Measurements from ENCODE around the gene PWWP2A. TPM values are rescaled to one million over a fixed set of nuclear protein-coding genes. Genes with fewer than 3 reads are reported as not detected.
A peak's percentile ranks its signal among the peaks of the same experiment; 100 is the strongest.

PWWP2A gene
- total and polyA plus RNA-seq, 2 of the 8 experiments (the other 6 are each of a cell fraction or from before 2014, with no cell fraction given) = 18.5 to 63.0 TPM

GRCh38 chr5:160119905-160120266, 636 bp upstream of the PWWP2A start:
- Histone ChIP-seq H3K4ac (replicated peaks; ENCODE audit: insufficient read length, low read depth, low read length) (no peak overlapping the region), H3K36me3 (ENCODE audit: control insufficient read depth in 2 of 4, insufficient read depth in 4 of 4, low read length in 3 of 4) (peaks cover 0 to 22% (median 11%) of the 10 kb centered on the region in 4 experiments; a peak in 6 of 8 replicates), H2BK120ac (replicated peaks; ENCODE audit: low read depth, low read length) (no peak overlapping the region), H2BK20ac (ENCODE audit: low read length) (no peak overlapping the region), H3K27ac (ENCODE audit: low read depth, low read length) (no peak overlapping the region), H3K27me3 (replicated peaks in 1 of 4; ENCODE audit: control insufficient read depth in 3 of 4, extremely low read depth in 1 of 4, insufficient read depth in 3 of 4, low read length in 3 of 4) (no peaks in the 10 kb centered on the region), H4K91ac (replicated peaks; ENCODE audit: insufficient read length, low read length) (no peak overlapping the region), H3K14ac (ENCODE audit: insufficient read length) (no peak overlapping the region), H4K8ac (ENCODE audit: extremely low read depth, insufficient read depth, low read length) (no peak overlapping the region), H3K23ac (ENCODE audit: insufficient read length) (no peak overlapping the region), H3K18ac (ENCODE audit: extremely low read depth, low read length) (no peak overlapping the region), H2BK5ac (ENCODE audit: low read depth, low read length) (no peak overlapping the region), H3K4me2 (ENCODE audit: insufficient read depth in 1 of 2, low read depth in 2 of 2, low read length in 2 of 2) (peak overlapping the region; percentile 59 to 61), H3K23me2 (ENCODE audit: low read depth, low read length) (0 out of 2 replicates have a peak, but pooled peaks cover 3% of the 10 kb centered on the region), H2AFZ (ENCODE audit: low read length) (no peak overlapping the region), H3K4me1 (replicated peaks in 1 of 4; ENCODE audit: control insufficient read depth in 3 of 4, insufficient read depth in 4 of 4, low read length in 3 of 4) (peaks cover 0 to 5% (median 0%) of the 10 kb centered on the region in 4 experiments; a peak in 2 of 7 replicates), H2BK12ac (ENCODE audit: low read depth, low read length) (no peak overlapping the region), H2BK15ac (ENCODE audit: low read length) (no peak overlapping the region), H3K79me1 (ENCODE audit: low read depth, low read length) (no peaks in the 10 kb centered on the region; the same call in 1 of the 2 replicates), H3K9ac (replicated peaks in 1 of 4; ENCODE audit: extremely low read depth in 1 of 4, low read depth in 3 of 4, low read length in 3 of 4) (no peak overlapping the region), H3K9me3 (ENCODE audit: insufficient read depth in 2 of 2, low read depth in 1 of 2, low read length in 1 of 2) (no peaks in the 10 kb centered on the region), H2AK5ac (ENCODE audit: low read depth, low read length) (no peak overlapping the region), H3K56ac (replicated peaks; ENCODE audit: insufficient read length, low read depth, low read length) (no peak overlapping the region), H4K20me1 (replicated peaks in 1 of 2; ENCODE audit: control insufficient read depth in 1 of 2, insufficient read depth in 2 of 2, low read length in 2 of 2) (peaks cover 1 to 2% of the 10 kb centered on the region in 2 experiments), H3K79me2 (ENCODE audit: control insufficient read depth in 1 of 2, insufficient read depth in 2 of 2, low read length in 2 of 2) (peaks cover 4 to 37% of the 10 kb centered on the region in 2 experiments; a peak in 3 of 4 replicates), H3K4me3 (ENCODE audit: extremely low read depth in 1 of 4, insufficient read depth in 2 of 4, low read depth in 3 of 4, low read length in 4 of 4) (peak overlapping the region in 2 of 4 experiments; percentile 24 to 46; a peak in 3 of 8 replicates), H4K5ac (ENCODE audit: insufficient read length, low read depth, low read length) (no peak overlapping the region)
- ChIA-PET CTCF (ENCODE audit: partially characterized antibody) (no interaction called here), POLR2A (ENCODE audit: partially characterized antibody) (no interaction called here)
- FAIRE-seq = no peak
- 23% methylated on average over 12 of the region's 12 CpGs; no CpG with 5 or more reads in 1 of the 2 experiments for WGBS, 2 experiments (ENCODE audit: extremely low coverage in 1 of 2, insufficient coverage in 1 of 2, insufficient read length in 1 of 2, insufficient replicate concordance in 2 of 2, low coverage in 1 of 2, low lambda C conversion rate in 2 of 2, missing lambda C conversion rate in 1 of 2)
- DNase-seq (ENCODE audit: low read depth in 1 of 2, low spot score in 2 of 2) = no peak
- TF ChIP-seq RAD21 (IDR thresholded peaks at IDR 0.05 in 1 of 2, conservative IDR thresholded peaks at IDR 0.05 in 1 of 2; ENCODE audit: low read depth in 2 of 2, low read length in 2 of 2) (peak; percentile 11 to 27; a peak in 3 of 4 replicates), RFX5 (IDR thresholded peaks at IDR 0.05; ENCODE audit: borderline replicate concordance, low read depth, low read length) (no peak), TCF12 (IDR thresholded peaks at IDR 0.05; ENCODE audit: low read depth, low read length) (peak; percentile 48; the same call in 1 of the 2 replicates), SIN3A (conservative IDR thresholded peaks at IDR 0.05 in 1 of 2, IDR thresholded peaks at IDR 0.05 in 1 of 2; ENCODE audit: low read depth in 1 of 2, low read length in 2 of 2) (no peak)
